ENCODE data around the gene MYO7A.

Gene MYO7A

GRCh38 chr11:77202941-77203900 lies 75.2 kb downstream of the MYO7A start:
- no peak for DNase-seq

GRCh38 chr11:77203901-77204753 lies 76.1 kb downstream of the MYO7A start:
- DNase-seq, result no peak

GRCh38 chr11:77204754-77205466 lies 76.9 kb downstream of the MYO7A start:
- no peak for DNase-seq

GRCh38 chr11:77205467-77206263 lies 77.6 kb downstream of the MYO7A start:
- no peak for DNase-seq

- DNase-seq, result no peak
These were observed 78.4 kb downstream of the MYO7A start for GRCh38 chr11:77206264-77207018.

- no peak for DNase-seq
These were observed 79.0 kb downstream of the MYO7A start for GRCh38 chr11:77207019-77207485.

GRCh38 chr11:77207618-77208313 lies 79.7 kb downstream of the MYO7A start:
- DNase-seq, result no peak

- no peak for DNase-seq
These were observed 80.5 kb downstream of the MYO7A start for GRCh38 chr11:77208535-77208934.

- no peak for DNase-seq
These were observed 81.6 kb downstream of the MYO7A start for GRCh38 chr11:77209663-77210062.

GRCh38 chr11:77211040-77211451 lies 83.0 kb downstream of the MYO7A start:
- no peak for DNase-seq

GRCh38 chr11:77211594-77212251 lies 83.7 kb downstream of the MYO7A start:
- no peak for DNase-seq

- DNase-seq, result no peak
These were observed 84.4 kb downstream of the MYO7A start for GRCh38 chr11:77212314-77213007.

- no peak for DNase-seq
These were observed 85.1 kb downstream of the MYO7A start for GRCh38 chr11:77213029-77213579.

GRCh38 chr11:77213589-77214428 lies 85.8 kb downstream of the MYO7A start:
- DNase-seq, result no peak

- DNase-seq, result no peak
These were observed 86.5 kb downstream of the MYO7A start for GRCh38 chr11:77214557-77214956.

GRCh38 chr11:77215106-77215505 lies 87.1 kb downstream of the MYO7A start:
- DNase-seq, result no peak

GRCh38 chr11:77217156-77217555 lies 89.1 kb downstream of the MYO7A start:
- DNase-seq, result no peak

GRCh38 chr11:77223797-77224196 lies 95.8 kb downstream of the MYO7A start:
- DNase-seq, result no peak

Data from NCI-H2227 treated with DMSO at 0.1 percent for 48 hours (cell line).